Esophagus muscularis mucosa (tissue), 4 donors: ENCODE data around the gene SRD5A1. TPM values are rescaled to one million over a fixed set of nuclear protein-coding genes. Genes with fewer than 3 reads are reported as not detected.

Experiments used
- DNase-seq: peaks from one replicate; pipeline ENCODE4 v3.0.0-alpha.2; 2017; ENCODE audit errors: extremely low spot score
- H3K27ac ChIP-seq, 4 donors: fragments of 200-600 bp; sonication (generic); replicated peaks in 1 of 4; 1 replicate in 3 of 4; 2 replicates in 1 of 4; pipeline ENCODE4 v1.5.1; 2016 to 2019; ENCODE audit warnings: mild to moderate bottlenecking in 1 of 4
- H3K27me3 ChIP-seq, 4 donors: fragments of 200-600 bp; sonication (generic); one replicate each; pipeline versions ENCODE4 v1.5.1 to v1.6.0; 2016 to 2019
- H3K36me3 ChIP-seq, 4 donors: fragments of 200-600 bp; sonication (generic); one replicate each; pipeline ENCODE4 v1.5.1; 2016 to 2019
- H3K4me1 ChIP-seq, 4 donors: fragments of 200-600 bp; sonication (generic); one replicate each; pipeline ENCODE4 v1.5.1; 2016 to 2019
- H3K4me3 ChIP-seq, 4 donors: fragments of 200-600 bp; sonication (generic); 1 replicate in 2 of 4; 2 replicates in 2 of 4; pipeline ENCODE4 v1.5.1; 2016 to 2019; ENCODE audit warnings: mild to moderate bottlenecking in 4 of 4, moderate library complexity in 1 of 4
- H3K9me3 ChIP-seq, 4 donors: fragments of 200-600 bp; sonication (generic); 1 replicate in 3 of 4; 2 replicates in 1 of 4; pipeline ENCODE4 v1.5.1; 2016 to 2019
- EP300 ChIP-seq: sonication (generic); formaldehyde crosslinking; IDR thresholded peaks from one replicate; pipeline ENCODE4 v1.6.1; 2017; ENCODE audit warnings: antibody characterized with exemption
- POLR2A ChIP-seq: fragments of 450-650 bp; IDR thresholded peaks from one replicate; pipeline ENCODE4 v1.6.1; 2017; ENCODE audit warnings: antibody characterized with exemption, moderate library complexity, mild to moderate bottlenecking, low read depth
- POLR2AphosphoS5 ChIP-seq, 2 donors: sonication (generic); formaldehyde crosslinking; IDR thresholded peaks; one replicate each; pipeline ENCODE4 v1.6.1; 2017; ENCODE audit warnings: antibody characterized with exemption in 2 of 2
- WGBS: methylation state at CpG from one replicate; pipeline ENCODE4 v1.1.5; 2018; 5-methylcytosine and 5-hydroxymethylcytosine counted together
- intact Hi-C: fragments of 100-400 bp; cut with DNase I; formaldehyde crosslinking; loops from one replicate; pipeline ENCODE4 v1.15.1; 2023
- total RNA-seq, 4 donors: library from RNA; depleted of rRNA; stranded (reverse); fragments of >200 nt; gene quantifications; one replicate each; pipeline versions ENCODE4 v1.1.0 to v1.2.1, GENCODE V29; 2016
- TF ChIP-seq, protein P1 (sequence below), 3 experiments: fragments of 200-600 bp in 2 of 3; fragments of 450-650 bp in 1 of 3; sonication (generic) in 2 of 3; IDR thresholded peaks; one replicate each; pipeline ENCODE4 v1.5.1; 2017 to 2019; ENCODE audit warnings: antibody characterized with exemption in 3 of 3, mild to moderate bottlenecking in 2 of 3, moderate library complexity in 1 of 3

The SRD5A1 gene
- total RNA-seq, 4 donors from 2014 or later: 2.2 to 10.3 (median 4.6) TPM

DNA sequence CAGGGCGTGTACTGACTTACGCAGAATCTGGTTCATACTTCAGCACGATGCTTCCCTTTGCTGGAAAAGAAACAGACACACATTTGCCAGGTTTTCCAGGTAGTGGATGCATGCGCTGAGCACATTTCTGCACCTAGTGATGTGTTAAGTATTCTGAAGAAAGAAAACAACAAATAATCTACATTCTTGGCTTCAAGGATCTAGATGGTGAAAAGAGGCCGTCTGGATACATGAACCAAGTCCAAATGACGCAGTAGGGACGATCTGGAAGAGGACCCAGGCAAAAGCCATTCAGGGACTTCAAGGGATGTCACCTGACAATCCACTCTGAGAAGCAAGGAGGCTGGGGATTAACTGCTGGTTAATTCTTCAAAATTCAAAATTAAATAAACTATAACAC, 30.8 kb upstream of the SRD5A1 start:
- Histone ChIP-seq H3K36me3 (peaks cover 88 to 97% (median 94%) of the 10 kb centered on the region in 4 donors), H3K9me3 (no peaks in the 10 kb centered on the region), H3K27ac (no peak overlapping the region), H3K4me1 (peaks cover 5 to 13% (median 8%) of the 10 kb centered on the region in 4 donors), H3K27me3 (no peaks in the 10 kb centered on the region), H3K4me3 (no peak overlapping the region)
- 88% methylated on average over 7 of the region's 7 CpGs for WGBS
- TF ChIP-seq, protein P1, sequence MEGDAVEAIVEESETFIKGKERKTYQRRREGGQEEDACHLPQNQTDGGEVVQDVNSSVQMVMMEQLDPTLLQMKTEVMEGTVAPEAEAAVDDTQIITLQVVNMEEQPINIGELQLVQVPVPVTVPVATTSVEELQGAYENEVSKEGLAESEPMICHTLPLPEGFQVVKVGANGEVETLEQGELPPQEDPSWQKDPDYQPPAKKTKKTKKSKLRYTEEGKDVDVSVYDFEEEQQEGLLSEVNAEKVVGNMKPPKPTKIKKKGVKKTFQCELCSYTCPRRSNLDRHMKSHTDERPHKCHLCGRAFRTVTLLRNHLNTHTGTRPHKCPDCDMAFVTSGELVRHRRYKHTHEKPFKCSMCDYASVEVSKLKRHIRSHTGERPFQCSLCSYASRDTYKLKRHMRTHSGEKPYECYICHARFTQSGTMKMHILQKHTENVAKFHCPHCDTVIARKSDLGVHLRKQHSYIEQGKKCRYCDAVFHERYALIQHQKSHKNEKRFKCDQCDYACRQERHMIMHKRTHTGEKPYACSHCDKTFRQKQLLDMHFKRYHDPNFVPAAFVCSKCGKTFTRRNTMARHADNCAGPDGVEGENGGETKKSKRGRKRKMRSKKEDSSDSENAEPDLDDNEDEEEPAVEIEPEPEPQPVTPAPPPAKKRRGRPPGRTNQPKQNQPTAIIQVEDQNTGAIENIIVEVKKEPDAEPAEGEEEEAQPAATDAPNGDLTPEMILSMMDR (IDR thresholded peaks at IDR 0.05): no peak
- TF ChIP-seq POLR2A (no peak), EP300 (no peak), POLR2AphosphoS5 (IDR thresholded peaks at IDR 0.05) (no peak)
- intact Hi-C loops: no loop called here
- DNase-seq: no peak

DNA sequence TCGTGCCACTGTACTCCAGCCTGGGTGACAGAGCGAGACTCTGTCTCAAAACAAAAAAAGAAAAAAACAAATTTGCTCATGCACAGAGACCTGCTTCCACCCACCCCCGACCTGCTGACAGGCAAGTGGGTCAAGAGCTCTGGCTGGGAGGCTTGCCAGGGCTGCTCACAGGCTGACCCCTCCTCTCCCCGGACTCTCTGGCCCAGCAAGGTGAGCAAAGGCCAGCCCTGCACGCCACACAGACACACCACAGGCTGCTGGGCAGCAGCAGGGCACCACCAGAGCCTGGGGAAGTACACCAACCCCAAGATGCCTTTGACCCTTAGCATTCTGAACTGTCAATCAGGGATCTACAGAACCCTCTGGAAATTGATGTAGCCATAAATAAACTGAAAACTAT, 29.6 kb upstream of the SRD5A1 start:
- DNase-seq: no peak
- H3K4me3 ChIP-seq: no peak overlapping the region
- no peaks in the 10 kb centered on the region for H3K27me3 ChIP-seq
- H3K4me1 ChIP-seq: peaks cover 0 to 1% (median under 1%) of the 10 kb centered on the region in 4 donors
- 89% methylated on average over 5 of the region's 5 CpGs for WGBS
- H3K9me3 ChIP-seq: no peaks in the 10 kb centered on the region
- no peak overlapping the region for H3K27ac ChIP-seq
- intact Hi-C loops: no loop called here
- peaks cover 86 to 100% (median 99%) of the 10 kb centered on the region in 4 donors for H3K36me3 ChIP-seq
- TF ChIP-seq POLR2AphosphoS5 (IDR thresholded peaks at IDR 0.05) (no peak), EP300 (no peak), POLR2A (no peak)
- TF ChIP-seq, protein P1 (IDR thresholded peaks at IDR 0.05): no peak

DNA sequence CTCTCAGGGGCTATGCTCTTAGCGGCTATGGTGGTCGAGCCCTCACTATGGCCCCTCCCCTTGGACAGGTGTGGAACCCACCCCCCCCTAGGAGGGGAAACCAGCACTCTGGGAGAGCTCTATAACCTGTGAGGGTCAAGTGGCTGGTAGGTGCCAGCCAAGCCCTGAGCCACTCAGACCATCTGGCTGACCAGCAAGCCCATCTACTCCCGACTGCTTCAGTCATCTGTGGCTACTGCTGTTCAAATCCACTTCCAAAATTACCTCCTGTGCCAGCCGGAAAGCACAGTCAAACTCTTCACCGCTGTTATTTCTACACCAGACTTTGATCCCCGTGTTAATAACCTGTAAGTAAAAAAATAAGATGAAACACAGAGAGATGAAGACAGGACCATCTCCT, 28.9 kb upstream of the SRD5A1 start:
- DNase-seq: no peak
- Histone ChIP-seq H3K4me3 (no peak overlapping the region), H3K4me1 (no peaks in the 10 kb centered on the region), H3K27ac (no peak overlapping the region), H3K36me3 (peaks cover 86 to 100% (median 100%) of the 10 kb centered on the region in 4 donors), H3K27me3 (no peaks in the 10 kb centered on the region), H3K9me3 (no peaks in the 10 kb centered on the region)
- intact Hi-C loops: no loop called here
- 87% methylated on average over 6 of the region's 6 CpGs for WGBS
- TF ChIP-seq POLR2A (no peak), POLR2AphosphoS5 (IDR thresholded peaks at IDR 0.05) (no peak), EP300 (no peak)

DNA sequence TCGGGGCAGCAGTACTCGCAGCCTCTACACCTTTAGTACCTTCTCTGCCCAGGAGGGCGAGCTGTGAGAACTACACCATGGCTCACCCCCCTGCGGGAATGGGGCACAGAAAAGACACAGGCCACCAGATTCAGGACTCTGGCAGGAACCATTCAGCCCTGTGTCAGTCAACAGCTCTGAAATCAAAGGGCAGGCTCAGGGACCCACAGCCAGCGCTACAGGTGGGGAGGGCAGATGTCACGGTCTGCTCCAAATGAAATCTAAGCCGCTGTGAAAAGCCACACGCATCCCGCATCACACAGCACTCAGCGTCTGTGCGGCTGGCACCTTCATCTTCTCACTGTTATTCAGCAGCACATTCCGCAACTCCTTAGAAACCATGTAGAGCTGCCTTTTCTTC, 28.3 kb upstream of the SRD5A1 start:
- TF ChIP-seq EP300: no peak
- TF ChIP-seq, protein P1 (IDR thresholded peaks at IDR 0.05): no peak
- TF ChIP-seq POLR2AphosphoS5 (IDR thresholded peaks at IDR 0.05): no peak
- no peak for TF ChIP-seq POLR2A
- H3K4me3 ChIP-seq: no peak overlapping the region
- 98% methylated on average over 10 of the region's 12 CpGs for WGBS
- no peaks in the 10 kb centered on the region for H3K9me3 ChIP-seq
- intact Hi-C loops: no loop called here
- peaks cover 86 to 100% (median 100%) of the 10 kb centered on the region in 4 donors for H3K36me3 ChIP-seq
- no peaks in the 10 kb centered on the region for H3K27me3 ChIP-seq
- no peak overlapping the region for H3K27ac ChIP-seq
- DNase-seq: no peak
- H3K4me1 ChIP-seq: no peaks in the 10 kb centered on the region

DNA sequence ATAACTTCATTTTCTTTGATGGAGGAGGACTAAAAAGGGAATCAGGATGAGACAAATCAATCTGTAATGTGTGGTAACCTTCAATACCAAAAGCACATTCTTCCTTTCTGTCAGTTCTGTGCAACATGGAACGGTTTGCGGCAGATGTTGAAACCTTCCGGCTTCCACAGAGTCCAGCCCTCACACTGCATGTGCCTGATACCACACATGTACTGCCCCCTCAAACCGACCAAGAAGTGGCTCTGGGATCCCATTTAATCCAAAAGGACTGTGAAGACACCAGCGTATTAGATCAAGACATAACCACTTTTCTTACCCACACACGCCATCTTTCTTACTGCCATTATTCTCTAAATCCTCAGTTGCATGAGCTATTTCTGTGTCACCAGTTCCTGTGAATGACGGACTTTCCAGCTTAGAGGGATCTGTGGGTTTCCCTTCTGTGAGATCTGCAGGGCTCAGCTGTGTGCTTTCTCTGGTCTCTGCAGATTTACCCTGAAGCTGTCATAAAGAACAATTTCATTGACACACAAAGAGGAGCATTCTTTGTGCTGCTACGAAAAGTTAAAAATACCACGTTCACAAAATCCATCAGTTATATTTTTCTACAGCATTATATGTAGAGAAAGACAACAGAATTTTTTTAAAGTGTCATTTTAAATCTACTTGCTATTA, 26.2 kb upstream of the SRD5A1 start:
- 89% methylated on average over 9 of the region's 9 CpGs for WGBS
- Histone ChIP-seq H3K4me3 (no peak overlapping the region), H3K9me3 (no peaks in the 10 kb centered on the region), H3K27me3 (no peaks in the 10 kb centered on the region), H3K36me3 (peaks cover 84 to 100% (median 98%) of the 10 kb centered on the region in 4 donors), H3K4me1 (no peaks in the 10 kb centered on the region), H3K27ac (no peak overlapping the region)
- intact Hi-C loops: no loop called here
- DNase-seq: no peak
- TF ChIP-seq, protein P1 (IDR thresholded peaks at IDR 0.05): no peak
- TF ChIP-seq EP300 (no peak), POLR2AphosphoS5 (IDR thresholded peaks at IDR 0.05) (no peak), POLR2A (no peak)
